SK-N-SH (cell line): ENCODE measurements around the gene SULT1A1. TPM values are rescaled to one million over a fixed set of nuclear protein-coding genes. Genes with fewer than 3 reads are reported as not detected.

Experiments used
- CTCF ChIA-PET: fragments of 300-600, 350-600 bp; formaldehyde crosslinking; extraction: SDS; loops from one replicate; lab custom pipeline; 2021; lab: Yijun Ruan, JAX
- POLR2A ChIA-PET: fragments of 350-600 bp; sonication (Branson Sonifier 250); formaldehyde crosslinking; extraction: SDS; loops from one replicate; lab custom pipeline; 2020; ENCODE audit warnings: antibody characterized with exemption, inconsistent platforms; lab: Yijun Ruan, JAX
- DNase-seq: peaks from one replicate; pipeline ENCODE4 v3.0.0; 2012
- H2AFZ ChIP-seq: fragments of 200-600 bp; sonication (generic); 2 replicates; pipeline ENCODE4 v1.8.1; 2016; ENCODE audit warnings: antibody characterized with exemption, mild to moderate bottlenecking, low read depth
- H3F3A ChIP-seq: fragments of 200-600 bp; sonication (generic); replicated peaks from 2 replicates; pipeline ENCODE3; 2016; ENCODE audit warnings: antibody characterized with exemption, mild to moderate bottlenecking; ENCODE audit not compliant: insufficient read depth
- H3K27ac ChIP-seq, 2 experiments: fragments of 200-500 bp in 1 of 2; fragments of 200-600 bp in 1 of 2; sonication (Bioruptor generic) in 1 of 2; sonication (generic), shearing (Covaris generic) in 1 of 2; 2 replicates each; pipeline versions ENCODE4 v1.5.1 to v1.6.1; 2014 to 2016; ENCODE audit warnings: low read depth in 2 of 2, inconsistent platforms in 1 of 2, low read length in 1 of 2, mild to moderate bottlenecking in 1 of 2, mixed read lengths in 1 of 2
- H3K27me3 ChIP-seq: fragments of 200-600 bp; sonication (generic), shearing (Covaris generic); 2 replicates; pipeline ENCODE4 v1.6.1; 2016; ENCODE audit warnings: mixed run types; ENCODE audit not compliant: insufficient read depth
- H3K36me3 ChIP-seq, 2 experiments: fragments of 200-500 bp in 1 of 2; fragments of 200-600 bp in 1 of 2; sonication (Bioruptor generic) in 1 of 2; sonication (generic) in 1 of 2; replicated peaks in 1 of 2; 2 replicates each; pipeline versions ENCODE3 to v1.5.1; 2014 to 2016; ENCODE audit warnings: low read length in 1 of 2, mild to moderate bottlenecking in 1 of 2; ENCODE audit not compliant: insufficient read depth in 2 of 2, control insufficient read depth in 1 of 2
- H3K4me1 ChIP-seq, 2 experiments: fragments of 200-500 bp in 1 of 2; fragments of 200-600 bp in 1 of 2; sonication (Bioruptor generic) in 1 of 2; sonication (generic), shearing (Covaris generic) in 1 of 2; 2 replicates each; pipeline versions ENCODE4 v1.5.1 to v1.6.1; 2014 to 2016; ENCODE audit warnings: low read depth in 1 of 2, low read length in 1 of 2, mixed run types in 1 of 2; ENCODE audit not compliant: insufficient read depth in 2 of 2, control insufficient read depth in 1 of 2
- H3K4me2 ChIP-seq: fragments of 200-600 bp; sonication (generic), shearing (Covaris generic); 2 replicates; pipeline ENCODE4 v1.6.1; 2017; ENCODE audit warnings: mixed run types
- H3K4me3 ChIP-seq, 2 experiments: fragments of 200-500 bp in 1 of 2; fragments of 200-600 bp in 1 of 2; sonication (Bioruptor generic) in 1 of 2; sonication (generic), shearing (Covaris generic) in 1 of 2; 2 replicates each; pipeline versions ENCODE4 v1.5.1 to v1.8.1; 2014 to 2016; ENCODE audit warnings: low read depth in 2 of 2, inconsistent platforms in 1 of 2, low read length in 1 of 2, mild to moderate bottlenecking in 1 of 2, mixed read lengths in 1 of 2, moderate library complexity in 1 of 2
- H3K79me2 ChIP-seq: fragments of 200-600 bp; sonication (generic); 2 replicates; pipeline ENCODE4 v1.8.1; 2017; ENCODE audit warnings: mild to moderate bottlenecking; ENCODE audit not compliant: insufficient read depth
- H3K9ac ChIP-seq: fragments of 200-600 bp; sonication (generic); 2 replicates; pipeline ENCODE4 v1.6.1; 2017; ENCODE audit warnings: mixed run types
- H3K9me2 ChIP-seq: fragments of 200-600 bp; sonication (generic); 2 replicates; pipeline ENCODE4 v1.6.1; 2017; ENCODE audit warnings: mixed run types
- H3K9me3 ChIP-seq: fragments of 200-600 bp; sonication (generic); 2 replicates; pipeline ENCODE4 v1.6.1; 2017; ENCODE audit warnings: mixed run types, mild to moderate bottlenecking, moderate library complexity
- H4K20me1 ChIP-seq: fragments of 200-600 bp; sonication (generic); 2 replicates; pipeline ENCODE4 v1.6.1; 2017; ENCODE audit warnings: mild to moderate bottlenecking, mixed run types; ENCODE audit not compliant: insufficient read depth
- CTCF ChIP-seq: fragments of 200-600 bp; sonication (generic); IDR thresholded peaks from 2 replicates; pipeline ENCODE4 v1.6.1; 2017; ENCODE audit warnings: antibody characterized with exemption, mild to moderate bottlenecking, moderate library complexity
- ELF1 ChIP-seq: IDR thresholded peaks from 2 replicates; pipeline ENCODE4 v1.4.0; 2012
- EP300 ChIP-seq, 2 experiments: IDR thresholded peaks; 2 replicates each; pipeline versions ENCODE4 v1.4.0 to v1.6.1; 2012; ENCODE audit warnings: borderline replicate concordance in 1 of 2, low read depth in 1 of 2, low read length in 1 of 2
- EZH2phosphoT487 ChIP-seq: fragments of 200-600 bp; sonication (generic); IDR thresholded peaks from 2 replicates; pipeline ENCODE4 v1.6.1; 2017; ENCODE audit warnings: low read depth, mixed run types, mild to moderate bottlenecking, antibody characterized with exemption, moderate library complexity, borderline replicate concordance
- GABPA ChIP-seq: IDR thresholded peaks from 2 replicates; pipeline ENCODE4 v1.4.0; 2012; ENCODE audit warnings: low read depth, mild to moderate bottlenecking
- JUND ChIP-seq: IDR thresholded peaks from 2 replicates; pipeline ENCODE4 v1.4.0; 2012
- MAX ChIP-seq: IDR thresholded peaks from 2 replicates; pipeline ENCODE4 v1.4.0; 2012; ENCODE audit warnings: low read depth
- NFIC ChIP-seq: IDR thresholded peaks from 2 replicates; pipeline ENCODE4 v1.4.0; 2012; ENCODE audit warnings: borderline replicate concordance
- RCOR1 ChIP-seq: fragments of 150-350 bp; IDR thresholded peaks from 2 replicates; pipeline ENCODE4 v1.6.1; 2017; ENCODE audit warnings: antibody characterized with exemption, low read length
- SMC3 ChIP-seq: IDR thresholded peaks from 2 replicates; pipeline ENCODE4 v1.6.1; 2012; ENCODE audit warnings: low read depth, low read length, improper control_type of control experiment
- TAF1 ChIP-seq: IDR thresholded peaks from 2 replicates; pipeline ENCODE4 v1.6.1; 2012; ENCODE audit warnings: low read depth, mild to moderate bottlenecking, low read length, moderate library complexity, borderline replicate concordance
- YY1 ChIP-seq: IDR thresholded peaks from 2 replicates; pipeline ENCODE4 v1.4.0; 2012; ENCODE audit warnings: low read depth, mild to moderate bottlenecking
- WGBS: methylation state at CpG from one replicate; pipeline ENCODE4 v1.1.6; 2017; ENCODE audit warnings: low lambda C conversion rate; 5-methylcytosine and 5-hydroxymethylcytosine counted together
- polyA plus RNA-seq, 3 experiments: library from polyadenylated mRNA; depleted of rRNA; stranded (reverse); fragments of >200 nt; gene quantifications; 2 replicates each; pipeline ENCODE4 v1.2.3, GENCODE V29; 2012
- TF ChIP-seq, protein P1 (sequence below): IDR thresholded peaks from 2 replicates; pipeline ENCODE4 v1.6.1; 2012; ENCODE audit warnings: mild to moderate bottlenecking, low read depth, low read length, moderate library complexity

Gene SULT1A1
- polyA plus RNA-seq, 1 of the 3 experiments (the other 2 are of a cell fraction): 0.13 TPM

DNA sequence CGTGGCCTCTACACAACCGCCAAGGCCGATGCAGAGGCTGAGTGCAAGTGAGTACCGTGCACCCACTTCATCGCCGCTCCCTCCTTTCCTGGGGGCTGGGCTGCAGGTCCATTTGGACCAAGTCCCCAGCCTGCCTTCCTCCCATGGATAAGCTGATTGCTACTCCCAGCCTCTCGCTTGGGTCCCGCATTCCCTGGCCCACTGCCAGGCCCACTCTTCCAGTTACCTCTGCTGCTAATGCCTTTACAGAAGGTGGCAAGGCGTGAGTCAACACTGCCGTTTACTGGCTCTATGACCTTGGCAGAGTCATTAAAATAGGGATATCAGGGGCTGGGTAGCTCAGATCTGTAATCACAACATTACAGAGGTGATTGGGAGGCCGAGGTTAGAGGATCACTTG lies 24.2 kb downstream of the SULT1A1 start (continued):
- TF ChIP-seq MAX (no peak), NFIC (no peak), RCOR1 (no peak), JUND (no peak), YY1 (no peak), CTCF (no peak), SMC3 (no peak), TAF1 (no peak), EP300 (IDR thresholded peaks at IDR 0.05; ENCODE audit: borderline replicate concordance in 1 of 2, low read depth in 1 of 2, low read length in 1 of 2) (no peak)
- TF ChIP-seq, protein P1, sequence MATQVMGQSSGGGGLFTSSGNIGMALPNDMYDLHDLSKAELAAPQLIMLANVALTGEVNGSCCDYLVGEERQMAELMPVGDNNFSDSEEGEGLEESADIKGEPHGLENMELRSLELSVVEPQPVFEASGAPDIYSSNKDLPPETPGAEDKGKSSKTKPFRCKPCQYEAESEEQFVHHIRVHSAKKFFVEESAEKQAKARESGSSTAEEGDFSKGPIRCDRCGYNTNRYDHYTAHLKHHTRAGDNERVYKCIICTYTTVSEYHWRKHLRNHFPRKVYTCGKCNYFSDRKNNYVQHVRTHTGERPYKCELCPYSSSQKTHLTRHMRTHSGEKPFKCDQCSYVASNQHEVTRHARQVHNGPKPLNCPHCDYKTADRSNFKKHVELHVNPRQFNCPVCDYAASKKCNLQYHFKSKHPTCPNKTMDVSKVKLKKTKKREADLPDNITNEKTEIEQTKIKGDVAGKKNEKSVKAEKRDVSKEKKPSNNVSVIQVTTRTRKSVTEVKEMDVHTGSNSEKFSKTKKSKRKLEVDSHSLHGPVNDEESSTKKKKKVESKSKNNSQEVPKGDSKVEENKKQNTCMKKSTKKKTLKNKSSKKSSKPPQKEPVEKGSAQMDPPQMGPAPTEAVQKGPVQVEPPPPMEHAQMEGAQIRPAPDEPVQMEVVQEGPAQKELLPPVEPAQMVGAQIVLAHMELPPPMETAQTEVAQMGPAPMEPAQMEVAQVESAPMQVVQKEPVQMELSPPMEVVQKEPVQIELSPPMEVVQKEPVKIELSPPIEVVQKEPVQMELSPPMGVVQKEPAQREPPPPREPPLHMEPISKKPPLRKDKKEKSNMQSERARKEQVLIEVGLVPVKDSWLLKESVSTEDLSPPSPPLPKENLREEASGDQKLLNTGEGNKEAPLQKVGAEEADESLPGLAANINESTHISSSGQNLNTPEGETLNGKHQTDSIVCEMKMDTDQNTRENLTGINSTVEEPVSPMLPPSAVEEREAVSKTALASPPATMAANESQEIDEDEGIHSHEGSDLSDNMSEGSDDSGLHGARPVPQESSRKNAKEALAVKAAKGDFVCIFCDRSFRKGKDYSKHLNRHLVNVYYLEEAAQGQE: no peak

DNA sequence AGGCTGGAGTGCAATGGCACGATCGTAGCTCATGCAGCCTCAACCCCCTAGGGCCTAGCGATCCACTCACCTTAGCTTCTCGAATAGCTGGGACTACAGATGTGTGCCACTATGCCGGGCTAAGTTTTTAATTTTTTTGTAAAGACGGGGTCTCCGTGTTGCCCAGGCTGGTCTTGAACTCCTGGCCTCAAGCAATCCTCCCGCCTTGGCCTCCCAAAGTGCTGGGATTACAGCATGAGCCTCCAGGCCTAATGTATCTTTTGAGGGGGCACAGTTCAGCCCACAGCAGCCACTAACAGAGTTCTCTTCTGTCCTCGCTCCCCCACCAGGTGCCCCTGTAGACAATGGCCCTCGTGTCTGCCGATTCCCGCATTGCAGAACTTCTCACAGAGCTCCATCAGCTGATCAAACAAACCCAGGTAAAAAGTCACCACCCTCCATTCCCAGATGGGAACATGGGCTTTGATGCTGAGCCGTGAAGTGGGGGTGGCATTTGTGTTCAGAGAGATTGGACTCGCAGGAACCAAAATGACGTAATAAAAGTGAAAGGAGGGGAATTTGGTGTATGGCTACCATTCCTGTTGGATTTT lies 29.0 kb downstream of the SULT1A1 start:
- H3K27me3 ChIP-seq: no peaks in the 10 kb centered on the region
- no peak overlapping the region for H3K27ac ChIP-seq
- POLR2A ChIA-PET: no interaction called here
- H3K79me2 ChIP-seq: no peaks in the 10 kb centered on the region; the same call in 1 of the 2 replicates
- no peak for DNase-seq
- 95% methylated on average over 15 of the region's 15 CpGs for WGBS
- CTCF ChIA-PET: interaction anchor here (1.2 to 2.0 kb wide), 2 partner anchors 17 to 35 kb away, joined by 3 to 5 read pairs; no protein-coding TSS in a partner anchor
- TF ChIP-seq ELF1 (no peak), GABPA (no peak), EZH2phosphoT487 (no peak)
- H3K4me3 ChIP-seq: no peak overlapping the region
- no peaks in the 10 kb centered on the region for H4K20me1 ChIP-seq
- no peak overlapping the region for H2AFZ ChIP-seq
- no peaks in the 10 kb centered on the region for H3K4me1 ChIP-seq
- no peak overlapping the region for H3K9ac ChIP-seq
- no peaks in the 10 kb centered on the region for H3F3A ChIP-seq
- no peaks in the 10 kb centered on the region for H3K9me2 ChIP-seq
- H3K36me3 ChIP-seq: peaks cover 0 to 2% of the 10 kb centered on the region in 2 experiments
- no peaks in the 10 kb centered on the region for H3K9me3 ChIP-seq
- H3K4me2 ChIP-seq: no peak overlapping the region
